ENCODE results near the gene GEMIN2. TPM values are rescaled to one million over a fixed set of nuclear protein-coding genes. Genes with fewer than 3 reads are reported as not detected.
A peak's percentile ranks its signal among the peaks of the same experiment; 100 is the strongest.

Gene GEMIN2
- polyA plus RNA-seq, 3 donors: 6.1 to 11.8 (median 10.2) TPM

DNA sequence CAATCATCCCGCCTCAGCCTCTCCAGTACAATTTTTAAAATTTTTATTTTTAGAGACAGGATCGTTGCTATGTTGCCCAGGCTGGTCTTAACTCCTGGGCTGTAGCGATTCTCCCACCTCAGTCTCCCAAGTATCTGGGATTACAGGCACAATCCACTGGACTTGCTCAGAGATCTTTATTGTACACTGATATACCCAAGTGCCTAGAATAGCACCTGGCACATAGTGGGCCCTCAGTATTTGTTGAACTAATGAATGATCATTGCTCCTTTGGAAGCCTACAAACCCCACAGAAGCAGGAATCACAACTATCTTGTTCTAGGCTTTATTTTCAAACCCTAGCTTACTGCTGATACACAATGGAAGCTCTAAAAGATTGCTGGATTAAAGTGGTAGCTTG is 59.1 kb downstream of the GEMIN2 start:
- Mint-ChIP-seq H3K4me1 (peaks cover 31% of the 10 kb centered on the region), H3K36me3 (peaks cover under 1 to 19% of the 10 kb centered on the region in 2 donors), H3K4me3 (no peak overlapping the region), H3K27ac (no peak overlapping the region), H3K27me3 (ENCODE audit: low read depth in 3 of 3) (no peaks in the 10 kb centered on the region), H3K9me3 (no peaks in the 10 kb centered on the region)
- H3K4me2 ChIP-seq (replicated peaks; ENCODE audit: extremely low read depth, low read length, poor library complexity, severe bottlenecking): no peak overlapping the region
- peaks cover 19 to 21% of the 10 kb centered on the region in 2 donors for H3K36me3 ChIP-seq (replicated peaks in 1 of 2; ENCODE audit: control insufficient read depth in 1 of 2, insufficient read depth in 2 of 2, low read length in 2 of 2)
- peaks cover 30 to 42% of the 10 kb centered on the region in 2 donors for H3K4me1 ChIP-seq (ENCODE audit: control insufficient read depth in 1 of 2, insufficient read depth in 2 of 2, low read length in 2 of 2)
- no peak overlapping the region for H3K9ac ChIP-seq (ENCODE audit: insufficient read depth, low read length, poor library complexity, severe bottlenecking)
- no peaks in the 10 kb centered on the region for H3K27me3 ChIP-seq (ENCODE audit: control insufficient read depth in 2 of 2, insufficient read depth in 2 of 2, low read length in 2 of 2)
- WGBS (ENCODE audit: insufficient coverage): 100% methylated on average over 1 of the region's 3 CpGs
- H3K27ac ChIP-seq (ENCODE audit: low read depth in 1 of 2, low read length in 2 of 2): no peak overlapping the region
- intact Hi-C loops (cut with micrococcal nuclease): loop anchor here in 1 of 2 donors (5.0 kb wide), 2 partner anchors 71 to 259 kb away; partner anchors contain the start of genes FBXO33 and SEC23A
- H3K9me3 ChIP-seq (replicated peaks in 1 of 2; ENCODE audit: control insufficient read depth in 1 of 2, insufficient read depth in 1 of 2, low read length in 2 of 2): no peaks in the 10 kb centered on the region
- TF ChIP-seq, protein P1, sequence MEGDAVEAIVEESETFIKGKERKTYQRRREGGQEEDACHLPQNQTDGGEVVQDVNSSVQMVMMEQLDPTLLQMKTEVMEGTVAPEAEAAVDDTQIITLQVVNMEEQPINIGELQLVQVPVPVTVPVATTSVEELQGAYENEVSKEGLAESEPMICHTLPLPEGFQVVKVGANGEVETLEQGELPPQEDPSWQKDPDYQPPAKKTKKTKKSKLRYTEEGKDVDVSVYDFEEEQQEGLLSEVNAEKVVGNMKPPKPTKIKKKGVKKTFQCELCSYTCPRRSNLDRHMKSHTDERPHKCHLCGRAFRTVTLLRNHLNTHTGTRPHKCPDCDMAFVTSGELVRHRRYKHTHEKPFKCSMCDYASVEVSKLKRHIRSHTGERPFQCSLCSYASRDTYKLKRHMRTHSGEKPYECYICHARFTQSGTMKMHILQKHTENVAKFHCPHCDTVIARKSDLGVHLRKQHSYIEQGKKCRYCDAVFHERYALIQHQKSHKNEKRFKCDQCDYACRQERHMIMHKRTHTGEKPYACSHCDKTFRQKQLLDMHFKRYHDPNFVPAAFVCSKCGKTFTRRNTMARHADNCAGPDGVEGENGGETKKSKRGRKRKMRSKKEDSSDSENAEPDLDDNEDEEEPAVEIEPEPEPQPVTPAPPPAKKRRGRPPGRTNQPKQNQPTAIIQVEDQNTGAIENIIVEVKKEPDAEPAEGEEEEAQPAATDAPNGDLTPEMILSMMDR (IDR thresholded peaks at IDR 0.05): no peak
- H3K79me2 ChIP-seq (ENCODE audit: insufficient read depth, low read length): peaks cover 48% of the 10 kb centered on the region
- no peak for DNase-seq
- peaks cover 18% of the 10 kb centered on the region for H4K20me1 ChIP-seq (ENCODE audit: insufficient read depth, low read length)
- no peak overlapping the region for H2AFZ ChIP-seq (ENCODE audit: insufficient read depth, low read depth, low read length, poor library complexity, severe bottlenecking)
- H3K4me3 ChIP-seq (replicated peaks in 1 of 3; ENCODE audit: low read depth in 2 of 3, low read length in 3 of 3): no peak overlapping the region

DNA sequence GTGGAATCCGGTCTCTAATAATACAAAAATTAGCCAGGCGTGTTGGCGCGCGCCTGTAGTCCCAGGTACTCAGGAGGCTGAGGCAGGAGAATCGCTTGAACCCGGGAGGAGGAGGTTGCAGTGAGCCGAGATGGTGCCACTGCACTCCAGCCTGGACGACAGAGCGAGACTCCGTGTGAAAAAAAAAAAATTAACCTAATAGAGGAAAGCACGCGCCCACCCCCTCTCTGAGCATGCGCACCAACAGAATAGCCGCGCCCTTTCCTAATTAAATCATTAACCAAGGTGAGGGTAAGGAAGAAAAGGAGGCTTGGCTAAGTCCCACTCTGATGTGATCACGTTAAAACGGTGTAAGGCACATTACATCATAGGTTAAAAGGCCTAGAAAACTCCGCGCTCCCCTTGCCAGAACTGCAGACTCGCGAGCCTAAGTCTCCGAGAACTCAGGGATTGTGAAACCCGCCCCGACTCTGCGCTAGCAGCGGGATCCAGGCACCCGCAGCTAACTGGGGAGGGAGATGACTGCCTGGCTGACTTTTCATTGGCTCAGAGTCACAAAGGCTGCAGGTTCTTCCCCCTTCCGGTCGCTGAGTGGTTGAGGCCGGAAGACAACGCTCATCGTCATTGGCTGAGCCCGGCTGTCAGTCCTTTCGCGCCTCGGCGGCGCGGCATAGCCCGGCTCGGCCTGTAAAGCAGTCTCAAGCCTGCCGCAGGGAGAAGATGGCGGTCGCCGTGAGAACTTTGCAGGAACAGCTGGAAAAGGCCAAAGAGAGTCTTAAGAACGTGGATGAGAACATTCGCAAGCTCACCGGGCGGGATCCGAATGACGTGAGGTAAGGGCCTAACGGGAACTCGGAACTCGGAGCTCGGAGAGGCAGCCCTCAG is 60.7 kb downstream of the GEMIN2 start, which contains the start of gene PNN:
TSS of gene PNN (plus strand) at position 695 of the 885 bp plus-strand sequence. CDS start at position 721, 26 bp downstream.
- H3K9me3 ChIP-seq (replicated peaks in 1 of 2; ENCODE audit: control insufficient read depth in 1 of 2, insufficient read depth in 1 of 2, low read length in 2 of 2): no peaks in the 10 kb centered on the region
- TF ChIP-seq, protein P1 (IDR thresholded peaks at IDR 0.05): no peak
- peak within 1 kb of the TSS; percentile 93 for H3K4me2 ChIP-seq (replicated peaks; ENCODE audit: extremely low read depth, low read length, poor library complexity, severe bottlenecking)
- peaks cover 0 to 27% of the 10 kb centered on the region in 2 donors for H3K36me3 Mint-ChIP-seq
- H3K27ac ChIP-seq (ENCODE audit: low read depth in 1 of 2, low read length in 2 of 2): peak within 1 kb of the TSS; percentile 93 to 98
- peaks cover 23% of the 10 kb centered on the region for H4K20me1 ChIP-seq (ENCODE audit: insufficient read depth, low read length)
- H3K4me1 Mint-ChIP-seq: peaks cover 17% of the 10 kb centered on the region
- peak within 1 kb of the TSS; percentile 99 to 100 for H3K4me3 Mint-ChIP-seq
- no peaks in the 10 kb centered on the region for H3K9me3 Mint-ChIP-seq
- 0% methylated on average over 40 of the region's 56 CpGs for WGBS (ENCODE audit: insufficient coverage)
- H2AFZ ChIP-seq (ENCODE audit: insufficient read depth, low read depth, low read length, poor library complexity, severe bottlenecking): peak within 1 kb of the TSS; percentile 90
- H3K27me3 Mint-ChIP-seq (ENCODE audit: low read depth in 3 of 3): no peaks in the 10 kb centered on the region
- no peaks in the 10 kb centered on the region for H3K27me3 ChIP-seq (ENCODE audit: control insufficient read depth in 2 of 2, insufficient read depth in 2 of 2, low read length in 2 of 2)
- peaks cover 34 to 37% of the 10 kb centered on the region in 2 donors for H3K36me3 ChIP-seq (replicated peaks in 1 of 2; ENCODE audit: control insufficient read depth in 1 of 2, insufficient read depth in 2 of 2, low read length in 2 of 2)
- peaks cover 44% of the 10 kb centered on the region for H3K79me2 ChIP-seq (ENCODE audit: insufficient read depth, low read length)
- H3K9ac ChIP-seq (ENCODE audit: insufficient read depth, low read length, poor library complexity, severe bottlenecking): peak within 1 kb of the TSS; percentile 96
- intact Hi-C loops (cut with micrococcal nuclease): loop anchor here (2.0 to 5.0 kb wide), 4 partner anchors 73 to 257 kb away; partner anchors contain the start of genes FBXO33 (in 2 of the 2) and SEC23A (in 2 of the 2)
- H3K4me1 ChIP-seq (ENCODE audit: control insufficient read depth in 1 of 2, insufficient read depth in 2 of 2, low read length in 2 of 2): peaks cover 18 to 28% of the 10 kb centered on the region in 2 donors
- peak within 1 kb of the TSS; percentile 96 to 100 (median 99) for H3K27ac Mint-ChIP-seq
- H3K4me3 ChIP-seq (replicated peaks in 1 of 3; ENCODE audit: low read depth in 2 of 3, low read length in 3 of 3): peak within 1 kb of the TSS; percentile 87 to 99 (median 94)
- peak; percentile 99 for DNase-seq

Data from CD14-positive monocyte (primary cell).